ENCODE results near the gene CASQ2.

DNA sequence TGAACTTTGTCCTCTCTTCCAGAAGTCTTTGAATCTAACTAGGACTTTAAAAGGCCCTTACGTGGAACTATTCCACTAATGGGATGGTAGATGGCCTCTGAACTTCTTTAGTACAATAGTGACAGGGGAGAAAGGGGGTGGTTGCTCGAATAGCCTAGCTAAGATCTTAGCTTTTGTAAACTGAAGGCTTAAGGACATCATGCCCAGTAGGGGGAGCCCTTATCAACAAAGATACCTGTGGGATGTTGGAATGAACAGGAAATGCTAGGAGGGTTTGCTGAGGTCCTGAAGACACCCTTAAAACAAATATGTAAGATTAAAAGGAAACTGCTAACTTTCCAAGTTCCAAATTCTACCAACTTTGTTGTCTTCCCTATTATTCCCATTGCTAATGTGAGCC lies 39.2 kb upstream of the CASQ2 start:
- TF ChIP-seq, protein P1, sequence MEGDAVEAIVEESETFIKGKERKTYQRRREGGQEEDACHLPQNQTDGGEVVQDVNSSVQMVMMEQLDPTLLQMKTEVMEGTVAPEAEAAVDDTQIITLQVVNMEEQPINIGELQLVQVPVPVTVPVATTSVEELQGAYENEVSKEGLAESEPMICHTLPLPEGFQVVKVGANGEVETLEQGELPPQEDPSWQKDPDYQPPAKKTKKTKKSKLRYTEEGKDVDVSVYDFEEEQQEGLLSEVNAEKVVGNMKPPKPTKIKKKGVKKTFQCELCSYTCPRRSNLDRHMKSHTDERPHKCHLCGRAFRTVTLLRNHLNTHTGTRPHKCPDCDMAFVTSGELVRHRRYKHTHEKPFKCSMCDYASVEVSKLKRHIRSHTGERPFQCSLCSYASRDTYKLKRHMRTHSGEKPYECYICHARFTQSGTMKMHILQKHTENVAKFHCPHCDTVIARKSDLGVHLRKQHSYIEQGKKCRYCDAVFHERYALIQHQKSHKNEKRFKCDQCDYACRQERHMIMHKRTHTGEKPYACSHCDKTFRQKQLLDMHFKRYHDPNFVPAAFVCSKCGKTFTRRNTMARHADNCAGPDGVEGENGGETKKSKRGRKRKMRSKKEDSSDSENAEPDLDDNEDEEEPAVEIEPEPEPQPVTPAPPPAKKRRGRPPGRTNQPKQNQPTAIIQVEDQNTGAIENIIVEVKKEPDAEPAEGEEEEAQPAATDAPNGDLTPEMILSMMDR (IDR thresholded peaks at IDR 0.05): peak; percentile 74
- TF ChIP-seq ZFX (IDR thresholded peaks at IDR 0.05; ENCODE audit: borderline replicate concordance): no peak
